NB4 (cell line): ENCODE data around the gene SIPA1.

Experiments
- DNase-seq: peaks from one replicate; pipeline ENCODE4 v3.0.0; 2010; ENCODE audit warnings: low read depth
- H3K4me3 ChIP-seq: one replicate; pipeline ENCODE4 v1.5.1; 2011; ENCODE audit warnings: mild to moderate bottlenecking, low read depth, low read length, moderate library complexity
- CTCF ChIP-seq: IDR thresholded peaks from one replicate; pipeline ENCODE4 v1.5.1; 2012; ENCODE audit warnings: low read depth, low read length
- MAX ChIP-seq: IDR thresholded peaks from 2 replicates; pipeline ENCODE4 v1.6.1; 2011; ENCODE audit warnings: low read depth, low read length
- MYC ChIP-seq: IDR thresholded peaks from 2 replicates; pipeline ENCODE4 v1.6.1; 2011; ENCODE audit warnings: low read depth, low read length
- POLR2A ChIP-seq: IDR thresholded peaks from 2 replicates; pipeline ENCODE4 v1.6.1; 2011; ENCODE audit warnings: mild to moderate bottlenecking; ENCODE audit not compliant: insufficient read length; ENCODE audit errors: extremely low read depth

The SIPA1 gene

GRCh38 chr11:65619281-65619928 is 18.5 kb upstream of the SIPA1 start:
- TF ChIP-seq POLR2A (no peak), MYC (no peak), MAX (no peak), CTCF (no peak)
- no peak for DNase-seq
- H3K4me3 ChIP-seq = no peak overlapping the region

GRCh38 chr11:65620666-65621065 is 17.2 kb upstream of the SIPA1 start:
- TF ChIP-seq POLR2A (no peak), MYC (no peak), MAX (no peak), CTCF (no peak)
- no peak for DNase-seq
- H3K4me3 ChIP-seq = no peak overlapping the region

- H3K4me3 ChIP-seq = no peak overlapping the region
- TF ChIP-seq MAX = no peak
- no peak for TF ChIP-seq POLR2A
- no peak for TF ChIP-seq CTCF
- no peak for TF ChIP-seq MYC
- no peak for DNase-seq
Measured at GRCh38 chr11:65621460-65621859, 16.4 kb upstream of the SIPA1 start.

- no peak for DNase-seq
- H3K4me3 ChIP-seq = no peak overlapping the region
- TF ChIP-seq MAX = no peak
Measured at GRCh38 chr11:65622011-65622410, 15.9 kb upstream of the SIPA1 start.

- TF ChIP-seq MAX = no peak
- no peak for TF ChIP-seq MYC
- no peak for TF ChIP-seq CTCF
- no peak for TF ChIP-seq POLR2A
- DNase-seq = no peak
- H3K4me3 ChIP-seq = no peak overlapping the region
Measured at GRCh38 chr11:65623177-65623576, 14.7 kb upstream of the SIPA1 start.

- H3K4me3 ChIP-seq = no peak overlapping the region
- TF ChIP-seq POLR2A = no peak
- no peak for TF ChIP-seq MAX
- TF ChIP-seq CTCF = no peak
- no peak for TF ChIP-seq MYC
- DNase-seq = no peak
Measured at GRCh38 chr11:65623852-65624616, 13.9 kb upstream of the SIPA1 start.
